Measurements from ENCODE around the gene MGAT5.

The MGAT5 gene

GRCh38 chr2:134407154-134407890, 153.4 kb downstream of the MGAT5 start:
- no peak for DNase-seq (ENCODE audit: extremely low spot score)
- POLR2A ChIA-PET: no interaction called here
- CTCF ChIA-PET: interaction anchor here (0.9 to 1.9 kb wide), 3 partner anchors 44 to 521 kb away, joined by 3 to 6 read pairs (median 4); no protein-coding TSS in a partner anchor

GRCh38 chr2:134408386-134408785, 154.5 kb downstream of the MGAT5 start:
- ChIA-PET POLR2A (no interaction called here), CTCF (interaction anchor here (0.9 to 2.0 kb wide), 4 partner anchors 10 to 291 kb away, joined by 3 to 9 read pairs (median 4); no protein-coding TSS in a partner anchor)
- no peak for DNase-seq (ENCODE audit: extremely low spot score)
- TF ChIP-seq CTCF (IDR thresholded peaks at IDR 0.05; ENCODE audit: control extremely low read depth, extremely low read depth, low read depth, missing control alignments): no peak

More at GRCh38 chr2:134407154-134407890, 153.4 kb downstream of the MGAT5 start:
- TF ChIP-seq CTCF (IDR thresholded peaks at IDR 0.05; ENCODE audit: control extremely low read depth, extremely low read depth, low read depth, missing control alignments): no peak

DNA sequence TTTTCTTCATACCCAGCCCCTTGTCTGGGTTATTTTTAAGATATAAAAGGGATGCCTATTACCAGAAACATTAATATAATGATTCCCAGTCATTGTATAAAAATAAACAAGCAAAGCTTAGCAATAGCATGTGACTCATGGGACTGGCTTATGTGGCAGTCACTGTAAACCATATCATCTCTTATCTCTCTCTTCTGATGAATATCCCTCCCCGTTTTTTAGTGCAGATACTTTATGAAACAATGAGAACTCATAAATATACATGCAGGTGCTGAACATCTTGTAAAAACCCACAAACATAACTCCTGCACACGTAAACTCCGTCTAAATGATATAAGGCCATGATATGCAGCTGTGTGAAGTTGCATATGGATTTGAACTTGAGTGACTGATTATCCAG, 154.9 kb downstream of the MGAT5 start:
- DNase-seq (ENCODE audit: extremely low spot score): no peak
- POLR2A ChIA-PET: no interaction called here
- TF ChIP-seq CTCF (IDR thresholded peaks at IDR 0.05; ENCODE audit: control extremely low read depth, extremely low read depth, low read depth, missing control alignments): no peak
- CTCF ChIA-PET: interaction anchor here (0.9 to 2.0 kb wide), 4 partner anchors 10 to 292 kb away, joined by 3 to 9 read pairs (median 4); no protein-coding TSS in a partner anchor

- CTCF ChIA-PET: interaction anchor here (2.3 to 5.9 kb wide), 9 partner anchors 11 to 523 kb away, joined by 10 to 156 read pairs (median 32); no protein-coding TSS in a partner anchor
- no peak for TF ChIP-seq CTCF (IDR thresholded peaks at IDR 0.05; ENCODE audit: control extremely low read depth, extremely low read depth, low read depth, missing control alignments)
- DNase-seq (ENCODE audit: extremely low spot score): no peak
- POLR2A ChIA-PET: no interaction called here
These were observed 156.1 kb downstream of the MGAT5 start for GRCh38 chr2:134410006-134410405.

GRCh38 chr2:134410831-134411231, 157.0 kb downstream of the MGAT5 start:
- no peak for TF ChIP-seq CTCF (IDR thresholded peaks at IDR 0.05; ENCODE audit: control extremely low read depth, extremely low read depth, low read depth, missing control alignments)
- no peak for DNase-seq (ENCODE audit: extremely low spot score)
- CTCF ChIA-PET: interaction anchor here (1.0 to 5.9 kb wide), 34 partner anchors 9 to 566 kb away, joined by 3 to 156 read pairs (median 10); partner anchors contain the start of gene MGAT5

GRCh38 chr2:134411279-134411827, 157.5 kb downstream of the MGAT5 start:
- no peak for DNase-seq (ENCODE audit: extremely low spot score)
- CTCF ChIA-PET: interaction anchor here (0.7 to 5.9 kb wide), 66 partner anchors 8 to 566 kb away, joined by 3 to 156 read pairs (median 5); partner anchors contain the start of gene MGAT5
- POLR2A ChIA-PET: interaction anchor here (1.1 kb wide), 1 partner anchor 291 kb away, joined by 4 read pairs; no protein-coding TSS in a partner anchor
- no peak for TF ChIP-seq CTCF (IDR thresholded peaks at IDR 0.05; ENCODE audit: control extremely low read depth, extremely low read depth, low read depth, missing control alignments)

More at GRCh38 chr2:134410831-134411231, 157.0 kb downstream of the MGAT5 start:
- POLR2A ChIA-PET: interaction anchor here (1.1 kb wide), 1 partner anchor 291 kb away, joined by 4 read pairs; no protein-coding TSS in a partner anchor

Data from GM10248 (cell line).